GM12801 (cell line): ENCODE data around the gene HOXB1.

ENCODE experiments used
- TF ChIP-seq, protein P1 (sequence below): IDR thresholded peaks from one replicate; pipeline ENCODE4 v1.5.1; 2011; ENCODE audit warnings: control low read depth; ENCODE audit not compliant: insufficient read length; ENCODE audit errors: extremely low read depth

Gene HOXB1

DNA sequence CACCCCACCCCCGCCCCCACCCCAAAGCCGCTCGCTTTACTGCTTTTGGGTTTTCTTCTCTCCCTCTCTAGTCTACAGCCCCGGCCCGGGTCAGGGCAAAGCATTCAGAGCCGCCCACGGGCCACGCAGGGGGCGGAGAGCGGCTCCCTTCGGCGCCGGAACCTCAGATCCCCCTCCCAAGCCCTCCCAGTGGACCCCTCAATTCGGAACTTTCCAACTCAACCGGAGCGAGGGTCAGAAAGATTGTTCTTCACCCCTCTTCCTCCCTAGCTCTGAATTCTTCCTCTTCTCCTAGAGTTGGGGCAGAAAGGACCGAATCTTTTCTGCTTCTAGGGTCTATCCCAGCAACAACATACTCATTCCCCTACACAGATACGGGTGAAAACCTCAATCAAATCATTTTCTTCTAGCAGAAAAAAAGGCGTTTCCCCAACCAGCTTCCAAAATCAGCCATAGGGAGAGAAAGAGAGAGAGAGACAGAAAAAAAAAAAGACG, 13.1 kb upstream of the HOXB1 start:
- TF ChIP-seq, protein P1, sequence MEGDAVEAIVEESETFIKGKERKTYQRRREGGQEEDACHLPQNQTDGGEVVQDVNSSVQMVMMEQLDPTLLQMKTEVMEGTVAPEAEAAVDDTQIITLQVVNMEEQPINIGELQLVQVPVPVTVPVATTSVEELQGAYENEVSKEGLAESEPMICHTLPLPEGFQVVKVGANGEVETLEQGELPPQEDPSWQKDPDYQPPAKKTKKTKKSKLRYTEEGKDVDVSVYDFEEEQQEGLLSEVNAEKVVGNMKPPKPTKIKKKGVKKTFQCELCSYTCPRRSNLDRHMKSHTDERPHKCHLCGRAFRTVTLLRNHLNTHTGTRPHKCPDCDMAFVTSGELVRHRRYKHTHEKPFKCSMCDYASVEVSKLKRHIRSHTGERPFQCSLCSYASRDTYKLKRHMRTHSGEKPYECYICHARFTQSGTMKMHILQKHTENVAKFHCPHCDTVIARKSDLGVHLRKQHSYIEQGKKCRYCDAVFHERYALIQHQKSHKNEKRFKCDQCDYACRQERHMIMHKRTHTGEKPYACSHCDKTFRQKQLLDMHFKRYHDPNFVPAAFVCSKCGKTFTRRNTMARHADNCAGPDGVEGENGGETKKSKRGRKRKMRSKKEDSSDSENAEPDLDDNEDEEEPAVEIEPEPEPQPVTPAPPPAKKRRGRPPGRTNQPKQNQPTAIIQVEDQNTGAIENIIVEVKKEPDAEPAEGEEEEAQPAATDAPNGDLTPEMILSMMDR = no peak

- TF ChIP-seq, protein P1 = no peak
Measured at GRCh38 chr17:48543107-48543853, 12.5 kb upstream of the HOXB1 start.

GRCh38 chr17:48542698-48543106, 11.9 kb upstream of the HOXB1 start:
- TF ChIP-seq, protein P1 = no peak

GRCh38 chr17:48542114-48542656, 11.4 kb upstream of the HOXB1 start:
- TF ChIP-seq, protein P1 = no peak

DNA sequence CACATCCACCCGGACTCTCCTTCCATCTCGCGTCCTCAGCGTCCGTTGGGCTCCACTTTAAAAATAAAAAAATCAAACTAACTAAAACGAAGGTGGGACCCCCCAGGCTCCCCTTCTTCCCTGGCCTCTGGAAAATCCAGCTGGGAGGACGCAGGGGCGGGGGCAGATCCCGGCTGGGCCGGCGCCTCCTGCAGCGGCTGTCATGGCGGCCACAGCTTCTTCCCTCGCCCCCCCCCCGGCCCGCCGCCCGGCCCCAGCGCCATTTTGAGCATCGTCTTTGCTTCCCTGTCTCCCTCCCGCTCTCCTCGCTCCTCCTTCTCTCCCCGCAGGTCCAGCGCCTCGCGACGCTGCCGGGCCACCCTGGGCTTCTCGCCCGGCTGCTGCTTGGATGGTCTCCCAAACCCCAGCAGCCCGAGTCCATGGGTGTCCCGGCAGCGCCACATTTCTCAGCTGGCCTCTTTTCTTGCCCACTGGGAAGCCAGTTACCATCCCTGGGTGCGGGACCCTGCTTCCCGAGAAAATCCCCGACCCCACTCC, 10.8 kb upstream of the HOXB1 start:
- TF ChIP-seq, protein P1 = no peak

DNA sequence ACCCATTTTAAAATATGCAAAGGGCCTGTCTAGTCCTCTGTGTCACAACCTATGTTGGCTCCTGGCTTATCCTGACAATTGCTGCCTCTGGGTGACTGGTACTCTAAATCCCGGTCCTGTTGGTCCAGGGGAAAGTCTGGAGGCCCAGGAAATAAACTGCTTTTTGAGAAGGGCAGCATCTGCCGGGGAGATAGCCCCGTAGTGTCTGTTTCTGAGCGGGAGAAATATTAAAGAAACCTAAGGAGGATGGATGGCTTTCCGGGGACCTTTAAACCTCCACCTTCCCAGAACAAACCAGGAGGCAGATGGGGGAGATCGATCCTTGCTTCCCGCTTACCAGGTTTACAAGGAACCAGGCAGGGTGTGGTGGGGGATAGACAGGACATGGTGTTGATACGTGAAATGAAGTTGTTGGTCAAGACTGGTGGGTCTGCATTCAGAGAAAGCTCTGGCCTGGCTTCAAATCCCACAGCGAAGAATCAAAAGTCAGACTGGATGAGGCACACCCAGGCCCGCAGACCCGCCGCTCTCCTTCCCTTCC, 10.3 kb upstream of the HOXB1 start:
- TF ChIP-seq, protein P1 = no peak

DNA sequence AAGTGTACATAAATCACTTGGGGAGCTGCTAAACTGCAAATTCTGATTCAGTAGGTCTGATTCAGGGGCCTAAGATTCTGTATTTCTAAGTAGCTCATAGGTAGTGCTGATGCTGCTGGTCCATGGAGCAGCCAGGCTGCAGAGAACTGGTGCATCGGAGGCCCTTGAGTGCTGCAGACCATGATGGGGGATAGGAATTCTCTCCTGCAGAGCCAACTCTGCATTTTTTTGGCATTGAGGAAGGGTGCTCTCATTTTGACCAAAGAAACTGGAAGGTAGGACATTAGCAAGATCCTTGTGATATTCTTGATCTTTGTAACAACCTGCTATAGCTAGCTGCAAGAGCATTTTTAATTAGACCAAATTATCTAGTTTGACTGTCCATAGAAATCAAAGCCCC, 9.4 kb upstream of the HOXB1 start:
- TF ChIP-seq, protein P1 = no peak
